GM19467 (cell line): ENCODE measurements around the gene CLIC3.
"Not testable (repeated sequence)": the region's sequence is repeated elsewhere in the genome, so short reads cannot be mapped to it uniquely, and the experiment has no call there.

Source experiments
- ATAC-seq: cut with Tn5 transposase; IDR thresholded peaks from one replicate; pipeline ENCODE4 v1.9.1; 2021; ENCODE audit warnings: mild to moderate bottlenecking, moderate library complexity; ENCODE audit not compliant: unreplicated experiment

CLIC3 gene

GRCh38 chr9:137006116-137007003, 10.0 kb upstream of the CLIC3 start:
- ATAC-seq, result no peak

- not testable (repeated sequence) for ATAC-seq
These were observed 7.9 kb upstream of the CLIC3 start for GRCh38 chr9:137004285-137004684.

GRCh38 chr9:137002646-137003041, 6.3 kb upstream of the CLIC3 start:
- no peak for ATAC-seq

GRCh38 chr9:137001857-137002645, 5.7 kb upstream of the CLIC3 start:
- ATAC-seq, result no peak

GRCh38 chr9:137000177-137000930, 4.0 kb upstream of the CLIC3 start:
- ATAC-seq, result peak; percentile 72

GRCh38 chr9:136997830-136998234, 1.5 kb upstream of the CLIC3 start:
- no peak for ATAC-seq

- ATAC-seq, result no peak
These were observed 1.0 kb upstream of the CLIC3 start for GRCh38 chr9:136997371-136997770.

- ATAC-seq, result no peak
These were observed 526 bp downstream of the CLIC3 start for GRCh38 chr9:136995772-136996311.

GRCh38 chr9:136995362-136995761, 1.0 kb downstream of the CLIC3 start:
- no peak for ATAC-seq

- no peak for ATAC-seq
These were observed 1.5 kb downstream of the CLIC3 start for GRCh38 chr9:136994888-136995230.

- no peak for ATAC-seq
These were observed 2.0 kb downstream of the CLIC3 start for GRCh38 chr9:136994180-136994887.

GRCh38 chr9:136992819-136993369, 3.5 kb downstream of the CLIC3 start:
- ATAC-seq, result no peak

GRCh38 chr9:136991993-136992818, 4.2 kb downstream of the CLIC3 start, which contains the start of gene PAXX:
Gene PAXX (plus strand): TSS chr9:136992422. CDS start chr9:136992444, 22 bp downstream.
- ATAC-seq, result peak; percentile 64

GRCh38 chr9:136990242-136990911, 6.0 kb downstream of the CLIC3 start:
- ATAC-seq, result no peak

- ATAC-seq, result no peak
These were observed 7.5 kb downstream of the CLIC3 start for GRCh38 chr9:136988872-136989271.

- ATAC-seq, result no peak
These were observed 10.5 kb downstream of the CLIC3 start for GRCh38 chr9:136985853-136986252.

- ATAC-seq, result no peak
These were observed 11.3 kb downstream of the CLIC3 start for GRCh38 chr9:136985027-136985602.

GRCh38 chr9:136984464-136985026, 11.8 kb downstream of the CLIC3 start:
- no peak for ATAC-seq
